Eye (tissue), 1 donor: ENCODE measurements around the gene CFAP97.
"Not testable (repeated sequence)": the region's sequence is repeated elsewhere in the genome, so short reads cannot be mapped to it uniquely, and the experiment has no call there.

Experiments used
- DNase-seq: peaks from one replicate; pipeline ENCODE4 v3.0.0-alpha.2; 2015

CFAP97 gene

GRCh38 chr4:185203486-185204237 is at the start of gene CFAP97:
Gene CFAP97 (minus strand): TSS chr4:185204000. CDS start chr4:185191196, 12,804 bp downstream.
- DNase-seq = peak; percentile 94

GRCh38 chr4:185249105-185249504 is 45.3 kb upstream of the CFAP97 start:
- DNase-seq = no peak

- DNase-seq = no peak
These were observed 44.7 kb upstream of the CFAP97 start for GRCh38 chr4:185248393-185249039.

GRCh38 chr4:185247151-185247550 is 43.4 kb upstream of the CFAP97 start:
- no peak for DNase-seq

- no peak for DNase-seq
These were observed 42.7 kb upstream of the CFAP97 start for GRCh38 chr4:185246453-185246852.

GRCh38 chr4:185244763-185245162 is 41.0 kb upstream of the CFAP97 start:
- DNase-seq = no peak

GRCh38 chr4:185243879-185244278 is 40.1 kb upstream of the CFAP97 start:
- DNase-seq = no peak

GRCh38 chr4:185242749-185243533 is 39.1 kb upstream of the CFAP97 start:
- DNase-seq = no peak

GRCh38 chr4:185240486-185240885 is 36.7 kb upstream of the CFAP97 start:
- DNase-seq = not testable (repeated sequence)

- DNase-seq = no peak
These were observed 35.0 kb upstream of the CFAP97 start for GRCh38 chr4:185238750-185239149.

- DNase-seq = no peak
These were observed 34.4 kb upstream of the CFAP97 start for GRCh38 chr4:185238215-185238681.

- DNase-seq = no peak
These were observed 33.4 kb upstream of the CFAP97 start for GRCh38 chr4:185237175-185237574.

GRCh38 chr4:185235843-185236503 is 32.2 kb upstream of the CFAP97 start:
- DNase-seq = no peak

GRCh38 chr4:185235119-185235842 is 31.5 kb upstream of the CFAP97 start:
- DNase-seq = no peak

- DNase-seq = no peak
These were observed 28.6 kb upstream of the CFAP97 start for GRCh38 chr4:185232370-185232769.

- no peak for DNase-seq
These were observed 25.4 kb upstream of the CFAP97 start for GRCh38 chr4:185229021-185229818.

- DNase-seq = peak; percentile 27
These were observed 24.0 kb upstream of the CFAP97 start for GRCh38 chr4:185227713-185228278.

GRCh38 chr4:185227131-185227551 is 23.3 kb upstream of the CFAP97 start:
- DNase-seq = peak; percentile 68

GRCh38 chr4:185225940-185226339 is 22.1 kb upstream of the CFAP97 start:
- no peak for DNase-seq

GRCh38 chr4:185224597-185224996 is 20.8 kb upstream of the CFAP97 start:
- DNase-seq = no peak

- DNase-seq = no peak
These were observed 18.8 kb upstream of the CFAP97 start for GRCh38 chr4:185222598-185222997.
